ENCODE data around the gene UGT1A7. TPM values are rescaled to one million over a fixed set of nuclear protein-coding genes. Genes with fewer than 3 reads are reported as not detected.

The UGT1A7 gene
- total RNA-seq, 1 donor = not detected

DNA sequence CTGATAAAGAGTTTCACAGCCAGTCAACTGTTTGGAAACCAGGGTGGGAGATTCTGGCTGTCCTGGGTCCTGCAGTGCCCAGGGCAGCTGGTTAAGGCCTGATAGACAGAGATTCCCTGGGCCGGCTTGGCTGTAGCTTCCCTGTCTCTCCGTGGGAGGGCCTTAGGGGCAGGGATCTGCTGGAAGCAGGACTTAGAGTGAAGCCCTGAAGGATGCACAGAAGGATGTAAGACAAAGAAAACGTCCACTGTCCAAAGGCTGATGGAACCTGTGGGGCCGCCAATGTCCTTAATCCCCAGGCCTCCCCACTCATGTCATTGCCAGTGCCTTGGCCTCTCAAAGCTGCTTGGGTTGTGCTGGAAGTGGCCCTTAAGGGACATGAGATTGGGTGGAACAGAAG lies 129.4 kb downstream of the UGT1A7 start:
- TF ChIP-seq, protein P1, sequence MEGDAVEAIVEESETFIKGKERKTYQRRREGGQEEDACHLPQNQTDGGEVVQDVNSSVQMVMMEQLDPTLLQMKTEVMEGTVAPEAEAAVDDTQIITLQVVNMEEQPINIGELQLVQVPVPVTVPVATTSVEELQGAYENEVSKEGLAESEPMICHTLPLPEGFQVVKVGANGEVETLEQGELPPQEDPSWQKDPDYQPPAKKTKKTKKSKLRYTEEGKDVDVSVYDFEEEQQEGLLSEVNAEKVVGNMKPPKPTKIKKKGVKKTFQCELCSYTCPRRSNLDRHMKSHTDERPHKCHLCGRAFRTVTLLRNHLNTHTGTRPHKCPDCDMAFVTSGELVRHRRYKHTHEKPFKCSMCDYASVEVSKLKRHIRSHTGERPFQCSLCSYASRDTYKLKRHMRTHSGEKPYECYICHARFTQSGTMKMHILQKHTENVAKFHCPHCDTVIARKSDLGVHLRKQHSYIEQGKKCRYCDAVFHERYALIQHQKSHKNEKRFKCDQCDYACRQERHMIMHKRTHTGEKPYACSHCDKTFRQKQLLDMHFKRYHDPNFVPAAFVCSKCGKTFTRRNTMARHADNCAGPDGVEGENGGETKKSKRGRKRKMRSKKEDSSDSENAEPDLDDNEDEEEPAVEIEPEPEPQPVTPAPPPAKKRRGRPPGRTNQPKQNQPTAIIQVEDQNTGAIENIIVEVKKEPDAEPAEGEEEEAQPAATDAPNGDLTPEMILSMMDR (IDR thresholded peaks at IDR 0.05; ENCODE audit: insufficient read depth, low read length) = no peak
- H3K4me3 ChIP-seq (ENCODE audit: low read depth, low read length) = no peak overlapping the region
- no peak for DNase-seq (ENCODE audit: low read depth)

DNA sequence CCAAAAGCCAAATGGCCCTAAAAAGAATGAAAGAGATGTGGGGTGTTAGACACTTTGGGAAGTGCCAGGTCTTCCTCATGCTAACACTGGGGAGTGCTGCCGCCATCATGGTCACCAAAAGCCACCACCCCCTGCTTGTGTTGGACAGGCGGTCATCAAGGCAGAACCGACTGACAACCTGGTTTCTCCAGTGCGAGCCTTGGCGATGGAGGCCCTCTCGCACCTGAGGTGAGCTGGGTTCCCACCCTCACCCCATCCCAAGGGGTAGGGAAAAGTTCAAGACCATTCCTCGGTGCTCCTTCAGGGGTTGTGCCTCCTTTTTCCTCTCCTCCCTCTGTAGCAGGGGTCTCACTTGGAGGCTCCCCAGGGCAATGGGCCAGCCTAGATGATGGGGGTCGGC lies 130.0 kb downstream of the UGT1A7 start:
- no peak overlapping the region for H3K4me3 ChIP-seq (ENCODE audit: low read depth, low read length)
- no peak for DNase-seq (ENCODE audit: low read depth)
- TF ChIP-seq, protein P1 (IDR thresholded peaks at IDR 0.05; ENCODE audit: insufficient read depth, low read length) = no peak

DNA sequence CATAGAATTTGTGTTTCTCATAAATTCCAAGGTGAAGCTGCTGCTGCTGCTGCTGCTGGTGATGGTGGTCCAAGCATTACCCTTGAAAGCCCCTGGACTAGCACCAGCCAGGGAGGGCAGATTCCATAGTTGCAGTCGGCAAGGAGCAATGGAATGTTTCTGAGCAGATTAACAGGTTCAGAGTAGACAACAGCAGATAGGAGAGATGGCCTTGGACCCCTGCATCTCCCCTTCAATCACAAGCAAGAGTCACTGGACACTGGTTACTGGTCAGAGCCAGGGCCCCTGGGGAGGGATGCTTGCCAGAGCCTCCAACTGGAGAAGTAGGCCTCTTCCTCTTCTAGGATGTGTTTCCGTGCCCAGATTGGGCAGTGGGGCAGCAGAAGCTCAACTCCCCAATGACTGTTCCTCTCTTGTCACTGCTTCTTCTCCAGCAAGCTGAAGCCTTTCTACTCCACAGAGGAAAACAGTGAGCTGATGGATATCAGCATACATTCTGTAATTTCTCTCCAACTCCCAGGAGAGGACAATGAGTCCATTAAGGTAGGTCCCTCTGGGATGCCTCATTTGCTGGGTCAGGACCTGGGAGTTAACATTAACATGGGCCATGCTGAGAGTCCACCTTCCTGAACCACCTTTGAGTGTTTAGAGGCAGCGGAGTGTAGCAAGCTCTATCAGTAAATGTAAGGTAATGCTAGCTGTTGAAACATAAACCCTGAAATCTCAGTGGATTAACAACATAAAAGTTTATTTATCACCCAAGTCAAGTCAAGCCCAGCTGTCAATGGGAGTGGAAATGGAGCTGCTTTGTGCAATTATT lies 131.7 kb downstream of the UGT1A7 start:
- H3K4me3 ChIP-seq (ENCODE audit: low read depth, low read length) = no peak overlapping the region
- peak; percentile 8 for DNase-seq (ENCODE audit: low read depth)
- TF ChIP-seq, protein P1 (IDR thresholded peaks at IDR 0.05; ENCODE audit: insufficient read depth, low read length) = no peak

DNA sequence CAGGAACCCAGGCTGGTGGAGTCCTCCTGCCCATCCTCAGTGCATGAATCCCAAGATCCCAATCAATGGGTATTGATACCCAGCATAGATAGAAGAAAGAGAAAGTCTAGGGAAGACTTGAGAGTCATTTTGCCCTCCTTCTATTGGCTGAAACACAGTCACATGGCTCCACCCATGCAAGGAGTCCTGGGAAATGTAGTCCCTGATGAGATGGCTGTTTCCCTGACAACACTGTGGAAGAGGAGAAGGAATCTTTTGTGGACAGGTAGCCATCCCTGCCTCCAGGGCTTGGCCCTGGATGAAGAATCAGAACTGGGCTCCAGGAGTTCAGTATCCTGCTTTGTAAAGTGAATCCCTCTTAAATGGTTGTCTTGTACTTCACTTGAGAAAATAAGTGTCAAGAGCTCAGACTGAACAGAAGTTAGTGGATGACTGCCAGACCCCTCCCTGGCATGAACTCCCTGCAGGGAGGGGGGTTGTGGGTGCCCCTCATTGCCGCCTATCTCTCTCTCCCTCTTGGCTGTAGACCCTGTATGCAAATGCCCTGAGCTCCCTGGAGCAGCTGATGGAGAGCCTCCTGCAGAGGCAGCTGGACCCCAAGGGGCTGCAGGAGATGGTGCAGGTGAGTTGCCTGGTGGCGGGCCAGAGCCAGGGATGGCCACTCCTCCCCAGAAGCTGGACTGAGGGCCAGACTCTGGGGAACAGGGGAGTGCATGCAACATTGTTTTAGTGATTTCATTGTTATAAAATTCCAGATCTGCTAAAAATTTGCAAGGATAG lies 132.5 kb downstream of the UGT1A7 start:
- no peak overlapping the region for H3K4me3 ChIP-seq (ENCODE audit: low read depth, low read length)
- TF ChIP-seq, protein P1 (IDR thresholded peaks at IDR 0.05; ENCODE audit: insufficient read depth, low read length) = no peak
- DNase-seq (ENCODE audit: low read depth) = peak; percentile 14

GRCh38 chr2:233815861-233816260 lies 134.2 kb downstream of the UGT1A7 start:
- H3K4me3 ChIP-seq (ENCODE audit: low read depth, low read length) = no peak overlapping the region
- TF ChIP-seq, protein P1 (IDR thresholded peaks at IDR 0.05; ENCODE audit: insufficient read depth, low read length) = no peak
- DNase-seq (ENCODE audit: low read depth) = peak; percentile 41

GRCh38 chr2:233816334-233816733 lies 134.6 kb downstream of the UGT1A7 start:
- no peak for DNase-seq (ENCODE audit: low read depth)
- TF ChIP-seq, protein P1 (IDR thresholded peaks at IDR 0.05; ENCODE audit: insufficient read depth, low read length) = no peak
- H3K4me3 ChIP-seq (ENCODE audit: low read depth, low read length) = no peak overlapping the region
